H9 (cell line): ENCODE data around the gene PCDHGA8. TPM values are rescaled to one million over a fixed set of nuclear protein-coding genes. Genes with fewer than 3 reads are reported as not detected.

Experiments
- DNase-seq: peaks from one replicate; pipeline ENCODE4 v3.0.0-alpha.2; 2017
- H2AFZ ChIP-seq: one replicate; pipeline ENCODE4 v1.6.1; 2013; ENCODE audit warnings: mild to moderate bottlenecking, low read length, control low read depth, moderate library complexity
- H2AK5ac ChIP-seq: 2 replicates; pipeline ENCODE4 v1.6.1; 2013; ENCODE audit warnings: low read length, control low read depth, mixed read lengths; ENCODE audit not compliant: insufficient read length
- H2BK120ac ChIP-seq: one replicate; pipeline ENCODE4 v1.6.1; 2013; ENCODE audit warnings: low read depth, mild to moderate bottlenecking, low read length, control low read depth, inconsistent platforms; ENCODE audit not compliant: poor library complexity, severe bottlenecking
- H2BK12ac ChIP-seq: 2 replicates; pipeline ENCODE4 v1.6.1; 2013; ENCODE audit warnings: low read length, control low read depth, mixed read lengths, low read depth; ENCODE audit not compliant: insufficient read length
- H2BK15ac ChIP-seq: 2 replicates; pipeline ENCODE4 v1.6.1; 2013; ENCODE audit warnings: low read depth, low read length, control low read depth
- H2BK20ac ChIP-seq: one replicate; pipeline ENCODE4 v1.6.1; 2013; ENCODE audit warnings: low read depth, mild to moderate bottlenecking, low read length, control low read depth, inconsistent platforms; ENCODE audit not compliant: poor library complexity, severe bottlenecking
- H2BK5ac ChIP-seq: 2 replicates; pipeline ENCODE4 v1.6.1; 2013; ENCODE audit warnings: low read length, control low read depth, mixed read lengths; ENCODE audit not compliant: insufficient read length
- H3K14ac ChIP-seq: 2 replicates; pipeline ENCODE4 v1.6.1; 2013; ENCODE audit warnings: low read length, control low read depth; ENCODE audit not compliant: insufficient read depth
- H3K18ac ChIP-seq: 2 replicates; pipeline ENCODE4 v1.6.1; 2013; ENCODE audit warnings: low read depth, mild to moderate bottlenecking, mixed read lengths, low read length, control low read depth; ENCODE audit not compliant: insufficient read length
- H3K23ac ChIP-seq: 2 replicates; pipeline ENCODE4 v1.6.1; 2013; ENCODE audit warnings: low read length, control low read depth, mixed read lengths, low read depth; ENCODE audit not compliant: insufficient read length
- H3K23me2 ChIP-seq: 2 replicates; pipeline ENCODE4 v1.6.1; 2013; ENCODE audit warnings: low read depth, mild to moderate bottlenecking, mixed read lengths, low read length, control low read depth; ENCODE audit not compliant: insufficient read length, poor library complexity, severe bottlenecking
- H3K27ac ChIP-seq: 2 replicates; pipeline ENCODE4 v1.5.1; 2013; ENCODE audit warnings: low read length, control low read depth, mixed read lengths, low read depth; ENCODE audit not compliant: insufficient read length
- H3K27me3 ChIP-seq: 2 replicates; pipeline ENCODE4 v1.6.1; 2013; ENCODE audit warnings: low read length, control low read depth, inconsistent platforms; ENCODE audit not compliant: insufficient read depth
- H3K4ac ChIP-seq: 2 replicates; pipeline ENCODE4 v1.6.1; 2013; ENCODE audit warnings: low read depth, mild to moderate bottlenecking, control low read depth, inconsistent platforms, low read length, moderate library complexity
- H3K4me1 ChIP-seq: 2 replicates; pipeline ENCODE4 v1.6.1; 2013; ENCODE audit warnings: low read length, control low read depth, inconsistent platforms; ENCODE audit not compliant: insufficient read depth
- H3K4me2 ChIP-seq: 2 replicates; pipeline ENCODE4 v1.6.1; 2013; ENCODE audit warnings: low read length, control low read depth, mixed read lengths; ENCODE audit not compliant: insufficient read length, insufficient read depth
- H3K56ac ChIP-seq: 2 replicates; pipeline ENCODE4 v1.6.1; 2013; ENCODE audit warnings: low read depth, mild to moderate bottlenecking, mixed read lengths, low read length, control low read depth; ENCODE audit not compliant: insufficient read length
- H3K79me1 ChIP-seq: 2 replicates; pipeline ENCODE4 v1.6.1; 2013; ENCODE audit warnings: low read depth, mild to moderate bottlenecking, moderate library complexity, low read length, control low read depth, inconsistent platforms; ENCODE audit not compliant: insufficient read depth, poor library complexity, severe bottlenecking
- H3K79me2 ChIP-seq: 2 replicates; pipeline ENCODE4 v1.6.1; 2013; ENCODE audit warnings: low read length, control low read depth, inconsistent platforms; ENCODE audit not compliant: insufficient read depth
- H3K9ac ChIP-seq: 2 replicates; pipeline ENCODE4 v1.6.1; 2013; ENCODE audit warnings: low read length, control low read depth, mixed read lengths; ENCODE audit not compliant: insufficient read length; ENCODE audit errors: extremely low read depth
- H3K9me3 ChIP-seq: one replicate; pipeline ENCODE4 v1.6.1; 2013; ENCODE audit warnings: low read depth, low read length, inconsistent platforms; ENCODE audit not compliant: control insufficient read depth
- H3T11ph ChIP-seq: one replicate; pipeline ENCODE4 v1.6.1; 2013; ENCODE audit warnings: mild to moderate bottlenecking, low read length, control low read depth, inconsistent platforms
- H4K20me1 ChIP-seq: one replicate; pipeline ENCODE4 v1.6.1; 2013; ENCODE audit not compliant: control insufficient read depth, insufficient read length, insufficient read depth
- H4K5ac ChIP-seq: 2 replicates; pipeline ENCODE4 v1.6.1; 2013; ENCODE audit warnings: low read depth, mild to moderate bottlenecking, mixed read lengths, low read length, control low read depth; ENCODE audit not compliant: insufficient read length
- H4K8ac ChIP-seq: replicated peaks from 2 replicates; pipeline ENCODE4 v1.6.1; 2013; ENCODE audit warnings: low read length, control low read depth, mixed read lengths, low read depth; ENCODE audit not compliant: insufficient read length
- H4K91ac ChIP-seq: 2 replicates; pipeline ENCODE4 v1.6.1; 2013; ENCODE audit warnings: low read depth, mild to moderate bottlenecking, moderate library complexity, mixed read lengths, low read length, control low read depth; ENCODE audit not compliant: insufficient read length
- H3K27ac Mint-ChIP-seq, 3 experiments: 2 replicates in 2 of 3; 3 replicates in 1 of 3; pipeline ENCODE4 v1.8.0; 2020 to 2021; ENCODE audit warnings: mixed read lengths in 3 of 3, mild to moderate bottlenecking in 1 of 3, moderate library complexity in 1 of 3
- H3K27me3 Mint-ChIP-seq: 2 replicates; pipeline ENCODE4 v1.8.0; 2021; ENCODE audit warnings: low read depth, mild to moderate bottlenecking, moderate library complexity, mixed read lengths
- H3K36me3 Mint-ChIP-seq, 3 experiments: 2 replicates in 2 of 3; 3 replicates in 1 of 3; pipeline ENCODE4 v1.8.0; 2020 to 2021; ENCODE audit warnings: low read depth in 3 of 3, mixed read lengths in 3 of 3; ENCODE audit not compliant: insufficient read depth in 1 of 3
- H3K4me1 Mint-ChIP-seq, 2 experiments: 2 replicates each; pipeline ENCODE4 v1.8.0; 2020; ENCODE audit warnings: mixed read lengths in 2 of 2
- H3K4me3 Mint-ChIP-seq, 2 experiments: 2 replicates in 1 of 2; 3 replicates in 1 of 2; pipeline ENCODE4 v1.8.0; 2020 to 2021; ENCODE audit warnings: mild to moderate bottlenecking in 2 of 2, mixed read lengths in 2 of 2, moderate library complexity in 1 of 2
- H3K9me3 Mint-ChIP-seq, 2 experiments: 2 replicates in 1 of 2; 3 replicates in 1 of 2; pipeline ENCODE4 v1.8.0; 2020; ENCODE audit warnings: mild to moderate bottlenecking in 2 of 2, mixed read lengths in 2 of 2, moderate library complexity in 1 of 2
- CTCF ChIP-seq: fragments of 200-600 bp; sonication (generic); conservative IDR thresholded peaks from 3 replicates; pipeline ENCODE4 v1.8.0; 2021; ENCODE audit warnings: antibody characterized with exemption, mild to moderate bottlenecking
- WGBS: extraction: QIAGEN DNeasy Blood & Tissue Kit; methylation state at CpG from one replicate; pipeline ENCODE4 v1.1.7; 2013; ENCODE audit warnings: missing lambda C conversion rate, low lambda C conversion rate, mixed read lengths; ENCODE audit not compliant: insufficient read length; ENCODE audit errors: extremely low coverage; 5-methylcytosine and 5-hydroxymethylcytosine counted together
- total RNA-seq: library from RNA; stranded (reverse); gene quantifications from 2 replicates; pipeline ENCODE4 v1.2.1, GENCODE V29; 2021

Gene PCDHGA8
- total RNA-seq, 1 experiment from 2014 or later, result 0.90 TPM

- Histone ChIP-seq H3K79me1 (no peaks in the 10 kb centered on the region), H2BK5ac (no peak overlapping the region), H4K91ac (no peak overlapping the region), H2AFZ (no peak overlapping the region), H4K5ac (no peak overlapping the region), H3K23me2 (no peaks in the 10 kb centered on the region), H3K18ac (no peak overlapping the region), H2BK120ac (no peak overlapping the region), H4K8ac (no peak overlapping the region), H3K14ac (no peak overlapping the region), H3K27ac (no peak overlapping the region), H4K20me1 (no peaks in the 10 kb centered on the region), H3K9me3 (peaks cover 37% of the 10 kb centered on the region), H3K9ac (no peak overlapping the region), H3K56ac (no peak overlapping the region), H3K79me2 (no peaks in the 10 kb centered on the region), H2BK20ac (no peak overlapping the region), H3K23ac (no peak overlapping the region), H3K27me3 (no peaks in the 10 kb centered on the region), H2BK15ac (no peak overlapping the region), H2BK12ac (no peak overlapping the region), H3K4me1 (no peaks in the 10 kb centered on the region), H3T11ph (no peak overlapping the region), H2AK5ac (no peak overlapping the region), H3K4ac (no peak overlapping the region), H3K4me2 (no peak overlapping the region)
- no peak for TF ChIP-seq CTCF
- H3K4me1 Mint-ChIP-seq, result no peaks in the 10 kb centered on the region
- no peak overlapping the region for H3K27ac Mint-ChIP-seq
- WGBS, result no CpG with 5 or more reads among the region's 15 CpGs
- peaks cover 52 to 72% of the 10 kb centered on the region in 2 experiments for H3K9me3 Mint-ChIP-seq
- H3K27me3 Mint-ChIP-seq, result no peaks in the 10 kb centered on the region; the same call in 1 of the 2 replicates
- peaks cover 26 to 50% (median 48%) of the 10 kb centered on the region in 3 experiments for H3K36me3 Mint-ChIP-seq
- no peak for DNase-seq
- no peak overlapping the region for H3K4me3 Mint-ChIP-seq
These were observed 6.2 kb downstream of the PCDHGA8 start for GRCh38 chr5:141398608-141399007.
